ENCODE results near the gene DNAL1.

Gene DNAL1

DNA sequence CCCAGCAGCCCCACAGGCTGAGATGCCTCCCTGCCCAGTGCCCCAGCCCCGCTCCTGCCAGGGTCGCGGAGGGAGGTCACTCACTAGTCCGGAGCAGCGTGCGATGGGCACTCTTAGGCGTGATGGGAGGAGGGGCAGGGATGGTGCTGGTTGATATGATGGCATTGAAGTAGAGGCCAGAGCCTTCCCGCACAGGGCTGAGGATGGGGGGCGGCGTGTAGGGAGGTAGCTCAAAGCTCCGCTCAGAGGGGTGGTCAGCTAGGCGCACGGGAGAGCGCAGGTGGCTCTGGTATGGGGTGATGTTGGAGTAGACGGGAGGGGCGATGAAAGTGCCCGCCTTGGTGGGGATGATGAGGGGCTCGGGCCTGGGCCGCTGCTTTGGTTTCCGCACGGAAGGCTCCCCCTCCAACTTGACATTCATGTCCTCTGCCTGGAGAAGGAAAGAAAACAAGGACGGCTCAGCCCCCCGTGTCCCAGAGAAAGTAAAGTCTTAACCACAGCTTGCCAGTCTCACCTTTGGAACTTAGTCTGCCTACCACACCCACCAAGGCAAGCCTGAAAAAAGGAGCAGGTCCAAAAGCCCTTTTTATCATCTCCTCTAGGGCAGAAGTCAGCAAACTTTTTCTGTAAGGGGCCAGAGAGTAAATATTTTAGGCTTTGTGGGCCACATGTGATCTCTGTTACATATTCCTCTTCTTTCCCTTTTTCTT is 84.9 kb downstream of the DNAL1 start:
- no peak for DNase-seq (ENCODE audit: low read depth, low spot score)
- no peak overlapping the region for H3K4me3 ChIP-seq (ENCODE audit: low read depth, low read length)
- CTCF ChIA-PET, result interaction anchor here (0.7 to 10.5 kb wide), 29 partner anchors 10 to 306 kb away, joined by 3 to 173 read pairs (median 4); partner anchors contain the start of genes PTGR2 and ZNF410
- TF ChIP-seq CTCF (IDR thresholded peaks at IDR 0.05; ENCODE audit: insufficient read depth, low read length, missing control alignments), result no peak
- POLR2A ChIA-PET, result no interaction called here

- ChIA-PET POLR2A (interaction anchor here (1.0 kb wide), 1 partner anchor 27 kb away, joined by 3 read pairs; no protein-coding TSS in a partner anchor), CTCF (interaction anchor here (0.6 to 10.5 kb wide), 8 partner anchors 11 to 121 kb away, joined by 3 to 173 read pairs (median 30); partner anchors contain the start of gene PTGR2)
- no peak overlapping the region for H3K4me3 ChIP-seq (ENCODE audit: low read depth, low read length)
- no peak for DNase-seq (ENCODE audit: low read depth, low spot score)
- no peak for TF ChIP-seq CTCF (IDR thresholded peaks at IDR 0.05; ENCODE audit: insufficient read depth, low read length, missing control alignments)
Measured at GRCh38 chr14:73731111-73731510, 86.3 kb downstream of the DNAL1 start.

GRCh38 chr14:73732006-73732405 is 87.2 kb downstream of the DNAL1 start:
- CTCF ChIA-PET, result interaction anchor here (0.6 to 9.3 kb wide), 6 partner anchors 8 to 111 kb away, joined by 3 to 170 read pairs (median 4); no protein-coding TSS in a partner anchor

DNA sequence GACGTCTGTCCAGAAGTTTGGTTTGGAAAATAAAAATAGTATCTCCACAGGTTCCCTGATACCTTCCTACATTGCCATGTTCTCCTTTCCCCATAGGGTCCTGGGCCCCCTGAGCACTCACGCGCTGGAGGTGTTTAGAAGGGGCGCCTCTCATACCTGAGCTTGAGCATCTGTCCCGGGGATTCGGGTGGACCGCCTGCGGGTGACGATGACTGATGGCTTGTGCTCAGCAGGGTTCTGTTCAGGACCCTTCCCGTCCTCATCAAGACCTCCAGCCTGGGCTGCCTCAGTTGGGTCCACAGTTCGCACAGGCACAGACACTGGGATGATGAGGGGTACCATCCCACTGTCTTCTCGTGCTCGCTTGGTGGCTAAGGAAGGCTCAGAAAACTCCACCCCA is 92.1 kb downstream of the DNAL1 start:
- TF ChIP-seq CTCF (IDR thresholded peaks at IDR 0.05; ENCODE audit: insufficient read depth, low read length, missing control alignments), result no peak
- ChIA-PET CTCF (interaction anchor here (1.5 to 11.3 kb wide), 2 partner anchors 8 to 9 kb away, joined by 3 to 170 read pairs; no protein-coding TSS in a partner anchor), POLR2A (no interaction called here)

More at GRCh38 chr14:73732006-73732405, 87.2 kb downstream of the DNAL1 start:
- no peak for TF ChIP-seq CTCF (IDR thresholded peaks at IDR 0.05; ENCODE audit: insufficient read depth, low read length, missing control alignments)
- DNase-seq (ENCODE audit: low read depth, low spot score), result no peak
- no peak overlapping the region for H3K4me3 ChIP-seq (ENCODE audit: low read depth, low read length)
- POLR2A ChIA-PET, result interaction anchor here (1.0 kb wide), 1 partner anchor 26 kb away, joined by 3 read pairs; no protein-coding TSS in a partner anchor

DNA sequence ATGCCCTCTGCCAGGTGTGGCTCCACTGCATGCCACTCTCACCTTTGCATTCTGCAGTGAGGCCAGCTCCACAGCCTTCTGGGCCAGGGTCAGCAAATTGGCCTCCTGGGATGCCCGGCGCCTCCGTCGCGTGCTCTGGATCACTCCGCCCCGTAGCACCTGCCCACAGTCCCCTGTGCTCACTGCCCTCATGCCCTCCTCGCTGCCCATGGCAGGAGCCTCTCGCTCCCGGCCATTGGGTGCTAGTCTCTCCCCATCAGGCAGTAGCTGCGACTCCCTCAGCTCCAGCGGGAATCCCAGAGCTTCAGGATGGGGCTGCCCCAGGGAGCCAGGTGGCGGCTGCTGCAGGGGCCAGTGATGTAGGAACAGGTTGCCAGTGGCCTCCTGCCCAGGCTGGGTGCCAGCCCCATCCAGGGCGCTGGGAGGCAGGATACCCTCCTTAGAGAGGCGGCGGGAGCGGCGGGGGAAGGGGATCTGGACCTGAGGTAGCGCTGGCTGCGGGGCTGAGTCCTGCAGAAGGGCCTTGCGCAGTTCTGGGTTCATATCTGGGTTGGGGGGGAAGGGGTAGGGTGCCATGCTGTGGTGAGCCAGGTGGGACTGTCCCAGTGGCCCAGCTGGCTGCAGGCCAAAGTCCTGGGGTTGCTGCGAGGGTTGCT is 93.9 kb downstream of the DNAL1 start:
- no peak for DNase-seq (ENCODE audit: low read depth, low spot score)
- ChIA-PET POLR2A (no interaction called here), CTCF (interaction anchor here (11.3 kb wide), 1 partner anchor 10 kb away, joined by 170 read pairs; no protein-coding TSS in a partner anchor)
- no peak for TF ChIP-seq CTCF (IDR thresholded peaks at IDR 0.05; ENCODE audit: insufficient read depth, low read length, missing control alignments)
- H3K4me3 ChIP-seq (ENCODE audit: low read depth, low read length), result no peak overlapping the region

More for the DNA sequence above, 92.1 kb downstream of the DNAL1 start:
- no peak for DNase-seq (ENCODE audit: low read depth, low spot score)
- H3K4me3 ChIP-seq (ENCODE audit: low read depth, low read length), result no peak overlapping the region
